ENCODE measurements around the gene MSI2. TPM values are rescaled to one million over a fixed set of nuclear protein-coding genes. Genes with fewer than 3 reads are reported as not detected.

MSI2 gene
- total and polyA plus RNA-seq, 2 donors (not counting 3 experiments of a cell fraction or from before 2014, with no cell fraction given): 20.9 to 59.3 TPM

- no peak overlapping the region for H3K9ac ChIP-seq (replicated peaks; ENCODE audit: extremely low read depth, insufficient read depth, low read length)
- no peaks in the 10 kb centered on the region for H3K27me3 ChIP-seq (ENCODE audit: control insufficient read depth in 2 of 2, insufficient read depth in 2 of 2, low read length in 2 of 2)
- H3K4me1 ChIP-seq (ENCODE audit: control insufficient read depth, extremely low read depth, insufficient read depth, low read length): no peaks in the 10 kb centered on the region
- H2AFZ ChIP-seq (ENCODE audit: low read depth, low read length): no peak overlapping the region
- no peak overlapping the region for H3K4me2 ChIP-seq (ENCODE audit: insufficient read depth, low read length)
- no peak for FAIRE-seq
- no peaks in the 10 kb centered on the region for H3K36me3 ChIP-seq (ENCODE audit: control insufficient read depth in 2 of 2, extremely low read depth in 1 of 2, insufficient read depth in 2 of 2, low read length in 2 of 2)
- intact Hi-C loops (cut with micrococcal nuclease): no loop called here
- no peak overlapping the region for H3K4me3 ChIP-seq (replicated peaks in 1 of 3; ENCODE audit: insufficient read depth in 1 of 3, low read depth in 1 of 3, low read length in 3 of 3)
- H4K20me1 ChIP-seq (replicated peaks; ENCODE audit: control insufficient read depth, extremely low read depth, insufficient read depth, low read length): peaks cover under 1% of the 10 kb centered on the region
- no peak for DNase-seq (ENCODE audit: low read depth, low spot score)
- POLR2A ChIA-PET: no interaction called here
- dilution Hi-C loops (cut with MboI; ENCODE audit: extremely low pct_ligation_motif_present, low sequenced_read_pairs): no loop called here
- no peak overlapping the region for H3K27ac ChIP-seq (ENCODE audit: insufficient read depth, low read depth, low read length)
- BruUV-seq (replicated peaks): no TSS peak
- H3K9me1 ChIP-seq (replicated peaks; ENCODE audit: control insufficient read depth, extremely low read depth, insufficient read depth, low read length): no peaks in the 10 kb centered on the region
- CTCF ChIA-PET: no interaction called here
- H3K79me2 ChIP-seq (ENCODE audit: control insufficient read depth, insufficient read depth, low read length): no peaks in the 10 kb centered on the region
- no peaks in the 10 kb centered on the region for H3K9me3 ChIP-seq (replicated peaks; ENCODE audit: control insufficient read depth, insufficient read depth, low read length)
- no peak for TF ChIP-seq POLR2A (IDR thresholded peaks at IDR 0.05; ENCODE audit: low read depth, low read length)
- no peak for TF ChIP-seq GATA2 (IDR thresholded peaks at IDR 0.05; ENCODE audit: insufficient read depth, insufficient read length, low read depth, low read length)
- no peak for TF ChIP-seq POLR2AphosphoS5 (IDR thresholded peaks at IDR 0.05; ENCODE audit: insufficient read depth, low read depth, low read length)
- no peak for TF ChIP-seq EZH2 (IDR thresholded peaks at IDR 0.05; ENCODE audit: borderline replicate concordance, low read depth, low read length, severe bottlenecking)
- TF ChIP-seq, protein P1, sequence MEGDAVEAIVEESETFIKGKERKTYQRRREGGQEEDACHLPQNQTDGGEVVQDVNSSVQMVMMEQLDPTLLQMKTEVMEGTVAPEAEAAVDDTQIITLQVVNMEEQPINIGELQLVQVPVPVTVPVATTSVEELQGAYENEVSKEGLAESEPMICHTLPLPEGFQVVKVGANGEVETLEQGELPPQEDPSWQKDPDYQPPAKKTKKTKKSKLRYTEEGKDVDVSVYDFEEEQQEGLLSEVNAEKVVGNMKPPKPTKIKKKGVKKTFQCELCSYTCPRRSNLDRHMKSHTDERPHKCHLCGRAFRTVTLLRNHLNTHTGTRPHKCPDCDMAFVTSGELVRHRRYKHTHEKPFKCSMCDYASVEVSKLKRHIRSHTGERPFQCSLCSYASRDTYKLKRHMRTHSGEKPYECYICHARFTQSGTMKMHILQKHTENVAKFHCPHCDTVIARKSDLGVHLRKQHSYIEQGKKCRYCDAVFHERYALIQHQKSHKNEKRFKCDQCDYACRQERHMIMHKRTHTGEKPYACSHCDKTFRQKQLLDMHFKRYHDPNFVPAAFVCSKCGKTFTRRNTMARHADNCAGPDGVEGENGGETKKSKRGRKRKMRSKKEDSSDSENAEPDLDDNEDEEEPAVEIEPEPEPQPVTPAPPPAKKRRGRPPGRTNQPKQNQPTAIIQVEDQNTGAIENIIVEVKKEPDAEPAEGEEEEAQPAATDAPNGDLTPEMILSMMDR (IDR thresholded peaks at IDR 0.05; ENCODE audit: extremely low read depth in 1 of 2, insufficient read depth in 1 of 2, low read depth in 1 of 2, low read length in 2 of 2): no peak
- no peak for TF ChIP-seq FOS (IDR thresholded peaks at IDR 0.05; ENCODE audit: borderline replicate concordance, insufficient read depth, low read length)
- TF ChIP-seq MYC (IDR thresholded peaks at IDR 0.05; ENCODE audit: low read depth, low read length): no peak
These were observed 84.0 kb downstream of the MSI2 start for GRCh38 chr17:57340160-57340981.

All from endothelial cell of umbilical vein (primary cell).